GM19193 (cell line): ENCODE results near the gene IGSF5.

Experiments used
- POLR2A ChIP-seq: IDR thresholded peaks from 4 replicates; pipeline ENCODE4 v1.6.1; 2011; ENCODE audit not compliant: insufficient read depth, insufficient read length; ENCODE audit errors: extremely low read depth

The IGSF5 gene

DNA sequence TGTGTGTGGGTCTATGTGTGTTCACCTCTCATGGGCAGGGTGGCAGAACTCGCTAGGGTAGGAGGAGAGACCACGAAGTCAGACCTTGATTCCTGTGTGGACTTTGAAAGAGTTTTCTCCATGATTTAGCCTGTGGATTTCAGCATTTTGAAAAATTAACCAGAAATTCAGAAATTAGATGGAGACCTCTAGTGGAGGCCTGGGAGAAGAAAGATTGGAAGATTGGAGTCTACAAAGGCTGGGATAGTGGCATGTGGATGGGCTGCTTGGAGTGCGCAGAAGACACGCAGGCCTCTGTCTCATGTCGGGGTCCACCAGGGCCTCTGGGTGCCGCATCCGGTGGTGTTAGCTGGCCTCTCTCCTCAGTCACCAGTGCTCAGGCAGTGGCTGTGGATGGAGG lies 18.9 kb upstream of the IGSF5 start:
- no peak for TF ChIP-seq POLR2A

DNA sequence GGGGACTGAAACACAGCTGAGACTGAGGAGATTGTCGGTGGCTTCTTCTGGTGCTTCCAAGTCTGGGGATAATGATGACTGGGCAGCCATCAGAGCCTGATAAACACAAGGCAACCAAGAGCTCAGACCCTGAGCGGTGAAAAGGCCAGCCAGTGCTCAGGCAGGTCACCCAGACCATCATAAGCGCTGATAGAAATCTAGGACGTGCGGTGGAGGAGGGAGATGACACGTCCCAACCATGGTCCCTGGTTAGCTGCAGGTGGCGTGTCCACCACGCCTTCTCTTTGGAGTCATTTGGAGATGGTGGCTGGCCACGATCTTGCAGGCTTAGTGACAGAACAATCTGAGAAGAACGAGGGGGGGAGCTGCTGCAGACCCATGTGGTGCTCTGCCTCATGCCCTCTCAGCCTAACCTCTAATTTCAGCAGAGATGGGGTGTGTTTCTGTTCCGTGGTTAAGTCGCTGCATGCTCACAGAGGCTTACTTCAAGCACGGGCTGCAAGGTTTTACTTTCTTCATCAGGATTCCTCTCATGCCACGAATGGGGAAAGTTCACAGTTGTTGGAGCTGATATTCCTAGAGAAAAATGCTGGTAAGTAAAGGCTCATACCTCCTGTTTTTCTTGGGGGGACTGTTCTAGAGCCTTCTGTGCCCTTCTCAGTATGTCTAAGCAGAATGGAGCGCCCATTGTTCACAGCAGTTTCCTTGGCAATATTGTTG lies 17.4 kb upstream of the IGSF5 start:
- no peak for TF ChIP-seq POLR2A

DNA sequence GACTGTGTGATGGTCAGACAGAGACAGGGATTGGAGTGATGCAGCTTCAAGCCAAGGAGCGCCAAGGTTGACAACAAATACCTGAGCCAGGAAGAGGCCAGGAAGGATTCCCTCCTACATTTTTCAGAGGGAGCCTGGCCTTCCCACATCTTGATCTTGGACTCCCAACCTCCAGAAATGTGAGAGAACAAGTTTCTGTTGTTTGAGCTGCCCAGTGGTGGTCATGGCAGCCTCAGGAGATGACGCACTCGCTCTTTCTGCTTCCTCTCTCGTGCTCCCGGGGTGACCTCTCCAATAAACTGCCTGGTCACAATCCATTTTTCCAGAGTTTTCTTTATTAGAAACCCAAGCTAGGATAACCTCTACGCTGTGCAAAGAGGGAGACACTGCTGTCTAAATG lies 16.6 kb upstream of the IGSF5 start:
- TF ChIP-seq POLR2A: no peak

DNA sequence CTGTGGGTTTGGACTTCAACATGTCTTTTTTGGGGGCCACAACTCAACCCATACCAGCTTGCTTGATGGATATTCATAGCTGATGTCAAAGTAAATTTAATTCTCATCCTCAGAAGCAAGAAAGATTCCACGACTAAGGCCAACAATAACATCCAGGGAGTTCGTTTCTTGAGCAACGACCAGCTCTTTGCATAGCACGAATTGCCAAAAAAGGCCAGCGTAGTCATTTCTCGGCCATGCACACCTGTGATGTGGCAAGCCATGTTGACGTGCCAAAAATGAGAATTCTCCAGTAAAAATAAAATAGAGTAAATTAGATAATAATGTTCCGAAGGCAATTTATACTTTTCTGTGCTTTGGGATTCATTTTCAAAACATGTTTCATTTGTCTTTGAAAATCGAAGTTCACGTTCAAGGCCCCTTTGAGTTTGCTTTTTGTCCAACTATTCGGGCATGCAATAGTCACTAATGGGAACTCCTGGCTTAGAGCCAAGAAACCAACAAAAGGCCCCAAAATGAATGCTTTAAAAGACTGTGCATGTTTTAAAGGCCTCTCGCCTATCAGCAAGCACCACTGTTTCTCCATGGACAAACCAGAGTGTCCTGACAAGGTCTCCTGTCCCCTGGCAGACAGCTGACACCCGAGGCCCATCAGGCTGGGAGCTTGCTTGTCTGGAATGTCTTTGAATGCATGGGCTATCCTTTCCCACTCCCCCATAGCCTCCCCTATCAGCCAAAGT lies 14.4 kb upstream of the IGSF5 start:
- no peak for TF ChIP-seq POLR2A

DNA sequence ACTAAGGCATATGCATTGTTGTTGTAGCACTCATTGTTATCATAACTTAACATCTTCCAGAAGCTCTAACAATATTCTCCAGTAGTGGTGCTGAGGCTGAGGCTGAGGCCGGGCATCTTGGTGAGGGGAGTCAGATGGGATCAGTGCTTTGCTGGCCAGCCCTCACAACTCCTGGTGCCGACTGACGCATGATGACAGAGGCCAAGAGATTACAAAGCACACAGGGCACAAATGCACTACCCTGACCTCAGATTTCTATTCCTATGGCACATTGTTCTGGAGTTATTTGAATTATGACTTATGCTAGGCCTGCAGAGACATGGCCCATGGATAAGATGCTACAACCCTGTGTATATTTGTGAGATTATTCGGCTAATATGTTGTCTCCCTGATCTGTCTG lies 8.3 kb upstream of the IGSF5 start:
- no peak for TF ChIP-seq POLR2A

DNA sequence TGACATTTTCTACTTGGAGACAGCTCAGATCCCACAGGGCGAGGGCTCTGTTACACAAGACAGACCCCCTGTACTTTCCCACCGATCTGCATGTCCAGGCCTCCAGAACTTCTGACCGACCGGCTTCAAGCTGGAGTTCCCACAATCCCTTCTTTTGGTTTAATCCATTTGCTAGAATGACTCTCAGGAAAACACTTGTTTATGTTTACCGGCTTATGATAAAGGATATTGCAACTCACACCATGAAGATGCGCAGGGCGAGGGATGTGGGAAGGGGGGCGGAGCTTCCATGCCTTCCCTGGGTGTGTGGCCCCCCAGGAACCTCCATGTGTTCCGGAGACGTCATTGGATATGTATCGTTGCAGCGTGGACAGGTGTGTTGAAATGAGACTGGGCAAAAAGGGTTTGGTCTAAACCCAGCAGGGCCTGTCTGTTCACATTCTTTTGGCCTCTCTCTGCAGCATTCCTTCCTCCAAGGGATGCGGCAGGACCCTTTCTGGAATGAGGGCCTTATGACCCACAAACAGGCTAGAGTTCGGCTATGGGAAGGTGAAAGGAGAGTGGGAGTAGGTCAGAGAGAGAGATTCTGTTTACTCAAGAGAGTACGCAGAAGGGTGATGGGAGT lies 7.5 kb upstream of the IGSF5 start:
- no peak for TF ChIP-seq POLR2A

DNA sequence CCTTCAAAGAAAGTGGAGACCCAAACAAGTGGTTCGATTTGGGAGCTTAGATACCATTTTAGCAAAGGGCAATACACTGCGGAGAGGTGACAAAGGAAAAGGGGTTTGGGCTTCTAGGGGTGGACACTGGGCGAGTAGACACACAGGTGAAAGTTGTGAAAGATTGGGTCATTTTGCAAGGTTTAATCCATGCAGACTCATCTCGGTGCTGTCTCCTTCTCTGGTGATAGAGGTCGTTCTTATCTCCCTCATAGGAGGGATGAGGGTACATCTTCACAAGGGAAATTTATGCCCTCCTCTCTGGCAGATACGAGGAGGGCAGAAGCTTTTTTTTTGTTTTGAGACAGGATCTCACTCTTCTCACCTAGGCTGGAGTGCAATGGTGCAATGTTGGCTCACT lies 6.4 kb upstream of the IGSF5 start:
- TF ChIP-seq POLR2A: no peak

DNA sequence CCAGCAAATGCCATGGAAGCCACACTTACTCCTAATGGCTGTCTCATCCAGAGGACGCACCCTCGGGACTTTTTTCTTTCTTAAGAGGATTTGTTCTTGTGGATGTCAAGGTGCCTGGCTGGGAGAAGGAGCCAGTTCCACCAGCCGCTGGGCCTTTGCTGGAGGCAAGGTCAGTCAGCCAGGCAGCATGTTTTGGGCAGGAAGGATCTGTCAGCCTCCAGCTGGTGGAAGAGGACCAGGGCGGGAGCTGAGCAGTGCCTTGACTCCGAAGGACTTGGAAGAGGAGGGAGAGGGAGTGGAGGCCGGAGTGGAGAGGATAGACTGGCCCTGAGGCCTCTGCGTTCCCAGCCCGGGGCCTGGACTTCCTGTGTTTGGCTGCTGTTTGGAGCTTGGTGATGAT lies 5.7 kb downstream of the IGSF5 start:
- no peak for TF ChIP-seq POLR2A

DNA sequence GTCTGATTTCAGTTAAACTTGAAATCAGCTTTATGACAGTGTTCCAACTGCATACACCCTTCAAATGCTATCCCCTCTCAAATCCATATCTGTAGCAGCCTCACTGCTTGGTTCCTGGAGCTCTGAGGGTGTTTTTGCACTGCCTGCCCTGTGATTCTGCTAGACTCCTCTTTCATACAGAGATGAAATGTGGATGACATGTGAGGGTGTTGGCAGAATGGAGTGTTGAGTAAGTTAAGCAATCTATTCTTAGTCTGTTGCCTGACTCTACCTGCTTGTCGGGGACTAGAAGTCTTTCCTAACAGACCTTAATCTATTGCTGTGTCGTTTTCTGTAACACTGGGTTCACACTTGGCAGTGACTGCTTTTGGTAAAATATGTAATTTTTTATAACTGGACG lies 9.8 kb downstream of the IGSF5 start:
- TF ChIP-seq POLR2A: no peak

DNA sequence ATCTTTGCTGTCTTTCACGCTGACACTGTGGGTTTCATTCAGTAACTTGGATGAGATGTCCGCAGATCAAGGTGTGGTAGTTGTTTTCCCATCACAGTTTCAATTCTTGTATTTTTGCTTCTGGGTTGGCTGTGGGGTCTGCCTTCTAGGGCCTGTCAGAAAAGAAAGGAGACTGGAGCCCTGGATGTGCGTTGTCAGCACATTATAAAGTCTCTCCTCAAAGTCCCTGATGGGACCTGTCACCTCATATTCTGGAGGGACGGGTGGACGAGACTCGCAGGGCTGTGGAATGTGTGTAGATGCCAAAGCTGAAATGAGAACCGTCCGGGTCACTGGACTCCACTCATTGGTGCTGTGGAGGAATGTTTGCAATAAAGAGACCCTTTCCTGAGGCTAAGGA lies 11.3 kb downstream of the IGSF5 start:
- no peak for TF ChIP-seq POLR2A

DNA sequence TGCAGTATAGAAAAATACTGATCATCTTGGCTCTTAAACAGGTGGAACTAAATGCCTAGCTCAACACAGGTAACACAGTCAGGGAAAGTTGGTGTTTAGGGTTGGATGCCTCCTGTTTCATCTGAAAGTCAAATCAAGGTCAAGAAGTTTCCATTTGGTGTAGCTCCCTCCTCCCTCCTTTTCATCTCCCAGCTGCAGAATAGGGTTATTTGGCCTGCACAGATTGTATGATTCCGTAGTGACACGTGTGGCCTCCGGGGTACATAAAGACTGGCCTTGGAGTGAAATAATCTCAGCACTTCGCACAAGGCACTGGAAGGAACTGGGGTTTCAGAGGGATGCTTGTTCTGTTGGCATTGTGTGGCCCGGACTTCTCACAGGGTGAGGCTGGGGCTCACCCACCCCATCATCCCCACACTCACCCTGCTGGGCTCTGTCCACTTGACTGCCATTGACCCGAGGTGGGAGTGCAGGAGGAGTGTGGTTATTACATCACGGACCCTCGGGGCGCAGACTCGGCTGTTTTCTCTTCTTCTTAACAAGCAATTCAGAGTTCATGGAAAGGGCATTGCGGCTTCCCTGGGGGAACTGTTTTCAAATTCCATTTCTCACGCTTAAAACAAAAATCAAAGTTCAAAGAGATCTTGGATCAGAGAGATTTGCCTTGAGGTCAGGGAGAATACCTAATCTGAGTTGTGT lies 18.4 kb downstream of the IGSF5 start:
- no peak for TF ChIP-seq POLR2A

DNA sequence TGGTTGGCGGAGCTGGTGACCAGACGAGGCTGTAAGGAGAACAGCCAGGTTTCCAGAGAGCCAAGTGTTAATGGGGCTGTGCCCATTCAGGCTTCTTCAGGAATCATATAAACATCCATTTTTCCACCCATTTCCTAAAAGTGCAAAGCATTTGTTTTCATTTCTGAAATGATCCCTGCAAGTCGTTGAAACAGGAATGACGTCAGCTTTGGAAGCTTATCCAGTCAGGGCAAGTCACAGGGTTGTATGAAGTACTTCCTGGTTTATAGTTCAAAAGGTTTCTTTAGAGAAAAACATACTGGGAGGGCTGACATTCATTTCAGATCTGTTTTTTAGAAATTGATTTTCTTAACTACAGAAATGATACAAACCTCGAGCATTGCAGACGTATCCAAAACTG lies 29.2 kb downstream of the IGSF5 start:
- TF ChIP-seq POLR2A: no peak

DNA sequence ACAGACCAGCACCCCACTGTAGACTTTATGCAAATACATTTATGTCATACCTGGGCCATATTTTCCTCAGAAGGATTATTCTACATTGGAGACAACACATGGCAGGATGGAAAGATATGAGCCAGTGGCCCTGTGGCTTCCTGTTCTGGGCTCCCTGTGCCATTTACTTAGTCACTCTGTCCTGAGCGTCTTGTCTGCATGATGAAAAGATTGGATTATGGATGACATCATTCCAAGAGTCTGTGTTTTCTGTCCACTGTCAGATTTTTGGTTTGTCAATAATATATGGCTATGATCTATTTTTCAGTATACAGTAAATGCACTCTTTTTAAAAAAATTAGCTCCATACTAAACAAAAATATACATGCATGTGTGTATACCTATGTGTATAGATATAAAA lies 30.8 kb downstream of the IGSF5 start:
- no peak for TF ChIP-seq POLR2A

DNA sequence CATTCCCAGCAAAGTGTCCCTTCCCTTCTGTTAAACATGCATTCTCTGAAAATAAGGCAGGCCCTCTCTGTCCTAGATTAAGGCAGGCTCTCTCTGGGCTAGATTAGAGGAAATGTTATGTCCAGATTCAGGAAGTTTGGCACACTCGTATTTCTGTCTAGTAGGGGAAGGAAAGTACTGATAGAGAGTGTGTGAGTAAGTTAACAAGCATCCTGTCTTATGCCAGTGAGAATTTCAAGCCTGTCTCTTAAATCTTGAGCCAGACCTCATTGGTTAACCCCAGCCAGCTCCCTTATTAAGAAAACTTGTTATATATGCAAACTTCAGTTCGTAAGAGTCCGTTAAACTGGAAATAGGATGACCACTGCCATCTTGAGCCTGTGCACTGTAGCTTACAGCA lies 31.6 kb downstream of the IGSF5 start:
- no peak for TF ChIP-seq POLR2A

DNA sequence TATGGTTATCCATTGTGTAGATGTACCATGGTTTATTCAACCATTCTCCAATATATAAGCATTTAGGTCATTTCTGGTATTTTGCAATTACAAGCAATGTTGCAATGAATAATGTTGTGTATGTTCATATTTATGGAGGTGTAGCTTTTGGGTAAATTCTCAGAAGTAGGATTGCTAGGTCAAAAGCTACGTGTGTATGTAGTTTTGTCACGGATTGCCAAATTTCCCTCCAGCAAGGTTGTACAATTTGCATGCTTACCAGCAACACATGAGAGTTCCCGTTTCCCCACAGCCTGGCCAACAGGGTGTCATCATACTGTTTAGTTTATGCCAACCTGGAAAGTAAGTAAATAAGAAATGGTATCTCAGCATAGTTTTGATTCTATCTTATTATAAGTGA lies 36.3 kb downstream of the IGSF5 start:
- TF ChIP-seq POLR2A: no peak
